IMR-90 (cell line): ENCODE results near the gene SLC2A8. TPM values are rescaled to one million over a fixed set of nuclear protein-coding genes. Genes with fewer than 3 reads are reported as not detected.

Experiments used
- ATAC-seq: fragments of 200-7000 bp; cut with Tn5 transposase; 2 replicates; pipeline ENCODE4 v1.9.1; 2020; ENCODE audit warnings: low read depth, mild to moderate bottlenecking, moderate library complexity
- BruUV-seq: library from RNA; stranded (reverse); fragments of 400-500 nt; replicated peaks from 2 replicates; lab custom pipeline; 2021; lab: Mats Ljungman, UMichigan
- CTCF ChIA-PET: fragments of 300-600 bp; formaldehyde crosslinking; extraction: SDS; loops from one replicate; lab custom pipeline; 2021; ENCODE audit warnings: antibody characterized with exemption; lab: Yijun Ruan, JAX
- POLR2A ChIA-PET: fragments of 300-600 bp; sonication (Branson Sonifier 250); formaldehyde crosslinking; loops from one replicate; lab custom pipeline; 2022; ENCODE audit warnings: antibody characterized with exemption; ENCODE audit not compliant: unreplicated experiment; lab: Charles Lee
- DNase-seq: peaks from one replicate; pipeline ENCODE4 v3.0.0; 2013
- H2AFZ ChIP-seq: replicated peaks from 2 replicates; pipeline ENCODE3; 2013; ENCODE audit warnings: low read length, mild to moderate bottlenecking; ENCODE audit not compliant: poor library complexity
- H2AK5ac ChIP-seq: 2 replicates; pipeline ENCODE4 v1.6.1; 2013; ENCODE audit warnings: low read depth, low read length, inconsistent platforms
- H2AK9ac ChIP-seq: replicated peaks from 2 replicates; pipeline ENCODE3; 2013; ENCODE audit warnings: mild to moderate bottlenecking, low read depth, low read length, moderate library complexity; ENCODE audit not compliant: poor library complexity
- H2BK120ac ChIP-seq: 2 replicates; pipeline ENCODE4 v1.6.1; 2013; ENCODE audit warnings: low read depth, low read length, inconsistent platforms
- H2BK15ac ChIP-seq: 3 replicates; pipeline ENCODE4 v1.6.1; 2013; ENCODE audit warnings: low read depth, low read length, inconsistent platforms
- H2BK20ac ChIP-seq: 2 replicates; pipeline ENCODE4 v1.6.1; 2013; ENCODE audit warnings: low read depth, mild to moderate bottlenecking, inconsistent platforms, low read length, moderate library complexity
- H2BK5ac ChIP-seq: 2 replicates; pipeline ENCODE4 v1.6.1; 2013; ENCODE audit warnings: mild to moderate bottlenecking, low read depth, low read length, inconsistent platforms; ENCODE audit not compliant: poor library complexity, severe bottlenecking
- H3K14ac ChIP-seq: replicated peaks from 2 replicates; pipeline ENCODE4 v1.6.1; 2013; ENCODE audit warnings: low read depth, low read length, inconsistent platforms
- H3K18ac ChIP-seq: 2 replicates; pipeline ENCODE4 v1.6.1; 2013; ENCODE audit warnings: low read depth, low read length, control low read depth
- H3K23ac ChIP-seq: 2 replicates; pipeline ENCODE4 v1.6.1; 2013; ENCODE audit warnings: low read depth, low read length, inconsistent platforms
- H3K27ac ChIP-seq: 2 replicates; pipeline ENCODE4 v1.5.1; 2013; ENCODE audit warnings: mild to moderate bottlenecking, control low read depth, low read length; ENCODE audit not compliant: insufficient read depth
- H3K27me3 ChIP-seq: 2 replicates; pipeline ENCODE4 v1.6.1; 2013; ENCODE audit warnings: low read length; ENCODE audit not compliant: control insufficient read depth, insufficient read depth
- H3K36me3 ChIP-seq: 2 replicates; pipeline ENCODE4 v1.6.1; 2013; ENCODE audit warnings: low read length, mixed read lengths; ENCODE audit not compliant: control insufficient read depth, insufficient read depth
- H3K4ac ChIP-seq: 2 replicates; pipeline ENCODE4 v1.6.1; 2013; ENCODE audit warnings: low read depth, low read length, inconsistent platforms
- H3K4me1 ChIP-seq: 2 replicates; pipeline ENCODE4 v1.6.1; 2013; ENCODE audit warnings: low read length, mixed read lengths; ENCODE audit not compliant: control insufficient read depth, insufficient read depth
- H3K4me2 ChIP-seq: 2 replicates; pipeline ENCODE4 v1.6.1; 2013; ENCODE audit warnings: low read depth, mild to moderate bottlenecking, control low read depth, low read length, moderate library complexity
- H3K4me3 ChIP-seq: 2 replicates; pipeline ENCODE4 v1.5.1; 2013; ENCODE audit warnings: low read depth, mild to moderate bottlenecking, control low read depth, low read length, moderate library complexity; ENCODE audit not compliant: insufficient read depth
- H3K56ac ChIP-seq: 2 replicates; pipeline ENCODE4 v1.6.1; 2013; ENCODE audit warnings: low read length, inconsistent platforms; ENCODE audit not compliant: insufficient read depth; ENCODE audit errors: extremely low read depth
- H3K79me1 ChIP-seq, 2 experiments: 2 replicates each; pipeline ENCODE4 v1.6.1; 2013; ENCODE audit warnings: low read length in 2 of 2, inconsistent platforms in 1 of 2, low read depth in 1 of 2
- H3K9ac ChIP-seq: 2 replicates; pipeline ENCODE4 v1.6.1; 2013; ENCODE audit warnings: low read depth, low read length, control low read depth
- H3K9me1 ChIP-seq: 2 replicates; pipeline ENCODE4 v1.6.1; 2013; ENCODE audit warnings: low read length, inconsistent platforms; ENCODE audit not compliant: insufficient read depth
- H3K9me3 ChIP-seq: 2 replicates; pipeline ENCODE4 v1.6.1; 2013; ENCODE audit warnings: low read length; ENCODE audit not compliant: control insufficient read depth, insufficient read depth
- H4K20me1 ChIP-seq: 2 replicates; pipeline ENCODE4 v1.6.1; 2013; ENCODE audit warnings: low read length, inconsistent platforms; ENCODE audit not compliant: insufficient read depth
- H4K5ac ChIP-seq: 2 replicates; pipeline ENCODE4 v1.6.1; 2013; ENCODE audit warnings: mild to moderate bottlenecking, low read depth, low read length, control low read depth
- H4K8ac ChIP-seq, 2 experiments: 2 replicates each; pipeline ENCODE4 v1.6.1; 2013; ENCODE audit warnings: low read depth in 2 of 2, low read length in 2 of 2, control low read depth in 1 of 2, inconsistent platforms in 1 of 2
- H4K91ac ChIP-seq: 2 replicates; pipeline ENCODE4 v1.6.1; 2013; ENCODE audit warnings: low read depth, low read length, inconsistent platforms; ENCODE audit not compliant: insufficient read depth
- BHLHE40 ChIP-seq: fragments of 150-350 bp; IDR thresholded peaks from 2 replicates; pipeline ENCODE4 v1.6.1; 2016; ENCODE audit warnings: mild to moderate bottlenecking, low read depth, low read length
- CEBPB ChIP-seq: IDR thresholded peaks from 2 replicates; pipeline ENCODE4 v1.6.1; 2012; ENCODE audit warnings: low read depth, low read length, improper control_type of control experiment
- CHD1 ChIP-seq: IDR thresholded peaks from 2 replicates; pipeline ENCODE4 v1.6.1; 2012; ENCODE audit warnings: low read depth, low read length, improper control_type of control experiment
- FOS ChIP-seq: fragments of 150-350 bp; IDR thresholded peaks from 2 replicates; pipeline ENCODE4 v1.6.1; 2016; ENCODE audit warnings: low read depth, low read length
- MAFK ChIP-seq: IDR thresholded peaks from 2 replicates; pipeline ENCODE4 v1.6.1; 2012; ENCODE audit warnings: low read depth, low read length, improper control_type of control experiment
- MAZ ChIP-seq: IDR thresholded peaks from 2 replicates; pipeline ENCODE4 v1.6.1; 2012; ENCODE audit warnings: low read depth, mild to moderate bottlenecking, low read length, improper control_type of control experiment, moderate library complexity, borderline replicate concordance
- MXI1 ChIP-seq: IDR thresholded peaks from 2 replicates; pipeline ENCODE4 v1.6.1; 2012; ENCODE audit warnings: low read depth, mild to moderate bottlenecking, low read length, moderate library complexity, borderline replicate concordance
- NFE2L2 ChIP-seq: fragments of 150-350 bp; IDR thresholded peaks from 2 replicates; pipeline ENCODE4 v1.6.1; 2016; ENCODE audit warnings: low read depth, mild to moderate bottlenecking, low read length
- POLR2A ChIP-seq: IDR thresholded peaks from 2 replicates; pipeline ENCODE4 v1.6.1; 2012; ENCODE audit warnings: mild to moderate bottlenecking, low read depth, low read length
- RAD21 ChIP-seq: IDR thresholded peaks from 2 replicates; pipeline ENCODE4 v1.6.1; 2012; ENCODE audit warnings: low read length, improper control_type of control experiment
- RCOR1 ChIP-seq: IDR thresholded peaks from 2 replicates; pipeline ENCODE4 v1.6.1; 2012; ENCODE audit warnings: mild to moderate bottlenecking, low read length, improper control_type of control experiment; ENCODE audit not compliant: insufficient replicate concordance
- RFX5 ChIP-seq: IDR thresholded peaks from 2 replicates; pipeline ENCODE4 v1.8.0; 2012; ENCODE audit warnings: low read depth, mild to moderate bottlenecking, low read length, moderate library complexity
- SMC3 ChIP-seq: fragments of 150-350 bp; IDR thresholded peaks from 2 replicates; pipeline ENCODE4 v1.6.1; 2016; ENCODE audit warnings: low read depth, mild to moderate bottlenecking, antibody characterized with exemption, low read length, moderate library complexity
- WGBS, 2 experiments: methylation state at CpG; one replicate each; pipeline versions ENCODE4 v1.1.5 to v1.1.7; 2013; ENCODE audit warnings: missing lambda C conversion rate in 2 of 2; ENCODE audit not compliant: insufficient read length in 1 of 2; ENCODE audit errors: extremely low coverage in 2 of 2; 5-methylcytosine and 5-hydroxymethylcytosine counted together
- dilution Hi-C: fragments of 300-500 bp; cut with HindIII; formaldehyde crosslinking; loops from one replicate; pipeline ENCODE4 v1.14.3; 2018; ENCODE audit warnings: low sequenced_read_pairs; ENCODE audit not compliant: unreplicated experiment
- in situ Hi-C: fragments of 300-500 bp; cut with MboI; formaldehyde crosslinking; loops from 3 replicates; pipeline ENCODE4 v1.14.3; 2019; ENCODE audit warnings: low sequenced_read_pairs, inconsistent platforms, mixed read lengths
- intact Hi-C: fragments of 100-400 bp; cut with micrococcal nuclease; formaldehyde crosslinking; loops from 2 replicates; pipeline ENCODE4 v1.10.0; 2022
- polyA plus RNA-seq, 3 experiments: library from polyadenylated mRNA; depleted of rRNA; stranded (reverse); fragments of >200 nt; gene quantifications; 2 replicates each; pipeline ENCODE4 v1.2.3, GENCODE V29; 2012; ENCODE audit warnings: low replicate concordance in 1 of 3
- total RNA-seq: library from RNA; depleted of rRNA; stranded (reverse); fragments of >200 nt; gene quantifications from 2 replicates; pipeline ENCODE4 v1.2.3, GENCODE V29; 2012
- TF ChIP-seq, protein P1 (sequence below): fragments of 150-350 bp; IDR thresholded peaks from 2 replicates; pipeline ENCODE4 v1.6.1; 2016; ENCODE audit warnings: low read depth, mild to moderate bottlenecking, low read length, moderate library complexity, borderline replicate concordance
- TF ChIP-seq, protein P2 (sequence below): fragments of 150-350 bp; IDR thresholded peaks from 2 replicates; pipeline ENCODE4 v1.6.1; 2017; ENCODE audit warnings: mild to moderate bottlenecking, antibody characterized with exemption, low read length, low read depth

Gene SLC2A8
- total and polyA plus RNA-seq, 2 of the 4 experiments (the other 2 are of a cell fraction), result 9.0 to 12.0 TPM

- in situ Hi-C loops (loop anchor here (25.0 kb wide), 1 partner anchor 451 kb away; no protein-coding TSS in a partner anchor), intact Hi-C loops (loop anchor here (2.0 kb wide), 1 partner anchor 173 kb away; no protein-coding TSS in a partner anchor), dilution Hi-C loops (no loop called here)
- ChIA-PET POLR2A (no interaction called here), CTCF (interaction anchor here (0.5 to 0.8 kb wide), 3 partner anchors 11 to 30 kb away, joined by 3 to 4 read pairs (median 4); no protein-coding TSS in a partner anchor)
- WGBS, 2 experiments, result 33% methylated on average over 3 of the region's 10 CpGs; no CpG with 5 or more reads in 1 of the 2 experiments
- H3K23ac ChIP-seq, result no peak overlapping the region
- peak overlapping the region; percentile 91 for H3K4me2 ChIP-seq
- peaks cover 11% of the 10 kb centered on the region for H3K9me1 ChIP-seq
- H3K27ac ChIP-seq, result peak overlapping the region; percentile 83; the same call in 1 of the 2 replicates
- H3K56ac ChIP-seq, result no peak overlapping the region
- H2BK20ac ChIP-seq, result peak overlapping the region; percentile 45; the same call in 1 of the 2 replicates
- H3K9me3 ChIP-seq, result no peaks in the 10 kb centered on the region
- H3K4me1 ChIP-seq, result peaks cover 5% of the 10 kb centered on the region
- H2AK9ac ChIP-seq, result no peak overlapping the region
- H4K5ac ChIP-seq, result peak overlapping the region; percentile 61
- H2AFZ ChIP-seq, result no peak overlapping the region
- peak overlapping the region; percentile 68 for H3K4ac ChIP-seq
- H3K14ac ChIP-seq, result 0 out of 2 replicates have a peak overlapping the region, but pooled peaks have one; percentile 54
- peak; percentile 98 for DNase-seq
- H4K8ac ChIP-seq, result peak overlapping the region in 1 of 2 experiments; percentile 43; a peak in 2 of 4 replicates
- no peak overlapping the region for H4K91ac ChIP-seq
- peak; percentile 100 for ATAC-seq
- peak overlapping the region; percentile 57; the same call in 1 of the 2 replicates for H2BK120ac ChIP-seq
- H3K9ac ChIP-seq, result 0 out of 2 replicates have a peak overlapping the region, but pooled peaks have one; percentile 12
- H3K27me3 ChIP-seq, result peaks cover 22% of the 10 kb centered on the region
- no peaks in the 10 kb centered on the region for H3K79me1 ChIP-seq
- H2AK5ac ChIP-seq, result peak overlapping the region; percentile 38; the same call in 1 of the 2 replicates
- BruUV-seq, result no TSS peak
- H2BK5ac ChIP-seq, result peak overlapping the region; percentile 71
- no peak overlapping the region for H3K4me3 ChIP-seq
- H2BK15ac ChIP-seq, result no peak overlapping the region; the same call in 2 of the 3 replicates
- H3K36me3 ChIP-seq, result no peaks in the 10 kb centered on the region
- peak overlapping the region; percentile 89 for H3K18ac ChIP-seq
- H4K20me1 ChIP-seq, result peaks cover 9% of the 10 kb centered on the region; the same call in 1 of the 2 replicates
- TF ChIP-seq RAD21, result 0 out of 2 replicates have a peak, but pooled peaks have one; percentile 5
- no peak for TF ChIP-seq MXI1
- TF ChIP-seq NFE2L2, result no peak
- no peak for TF ChIP-seq RCOR1
- TF ChIP-seq BHLHE40, result peak; percentile 94
- no peak for TF ChIP-seq POLR2A
- TF ChIP-seq MAFK, result peak; percentile 26; the same call in 1 of the 2 replicates
- peak; percentile 82 for TF ChIP-seq CEBPB
- no peak for TF ChIP-seq MAZ
- TF ChIP-seq FOS, result peak; percentile 73
- TF ChIP-seq RFX5, result no peak
- TF ChIP-seq, protein P1, sequence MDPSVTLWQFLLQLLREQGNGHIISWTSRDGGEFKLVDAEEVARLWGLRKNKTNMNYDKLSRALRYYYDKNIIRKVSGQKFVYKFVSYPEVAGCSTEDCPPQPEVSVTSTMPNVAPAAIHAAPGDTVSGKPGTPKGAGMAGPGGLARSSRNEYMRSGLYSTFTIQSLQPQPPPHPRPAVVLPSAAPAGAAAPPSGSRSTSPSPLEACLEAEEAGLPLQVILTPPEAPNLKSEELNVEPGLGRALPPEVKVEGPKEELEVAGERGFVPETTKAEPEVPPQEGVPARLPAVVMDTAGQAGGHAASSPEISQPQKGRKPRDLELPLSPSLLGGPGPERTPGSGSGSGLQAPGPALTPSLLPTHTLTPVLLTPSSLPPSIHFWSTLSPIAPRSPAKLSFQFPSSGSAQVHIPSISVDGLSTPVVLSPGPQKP, result no peak
- TF ChIP-seq SMC3, result no peak
- TF ChIP-seq CHD1, result no peak
- TF ChIP-seq, protein P2, sequence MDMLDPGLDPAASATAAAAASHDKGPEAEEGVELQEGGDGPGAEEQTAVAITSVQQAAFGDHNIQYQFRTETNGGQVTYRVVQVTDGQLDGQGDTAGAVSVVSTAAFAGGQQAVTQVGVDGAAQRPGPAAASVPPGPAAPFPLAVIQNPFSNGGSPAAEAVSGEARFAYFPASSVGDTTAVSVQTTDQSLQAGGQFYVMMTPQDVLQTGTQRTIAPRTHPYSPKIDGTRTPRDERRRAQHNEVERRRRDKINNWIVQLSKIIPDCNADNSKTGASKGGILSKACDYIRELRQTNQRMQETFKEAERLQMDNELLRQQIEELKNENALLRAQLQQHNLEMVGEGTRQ, result peak; percentile 48
These were observed 8.7 kb upstream of the SLC2A8 start for GRCh38 chr9:127388037-127388855.
